K562 (cell line): Measurements from ENCODE around the gene RAI1. TPM values are rescaled to one million over a fixed set of nuclear protein-coding genes. Genes with fewer than 3 reads are reported as not detected.
A peak's percentile ranks its signal among the peaks of the same experiment; 100 is the strongest.

Source experiments
- ATAC-seq: fragments of 200-7000 bp; cut with Tn5 transposase; 3 replicates; pipeline ENCODE4 v1.9.1; 2020; ENCODE audit warnings: moderate library complexity
- BruUV-seq: library from RNA; stranded (reverse); fragments of 400-500 nt; replicated peaks from 2 replicates; lab custom pipeline; 2021; lab: Mats Ljungman, UMichigan
- CTCF ChIA-PET: fragments of 300-600 bp; formaldehyde crosslinking; extraction: SDS; loops from one replicate; lab custom pipeline; 2021; ENCODE audit warnings: low intra/inter-chr PET ratio; lab: Yijun Ruan, JAX
- POLR2A ChIA-PET: fragments of 300-600, 350-650 bp; sonication (Branson Sonifier 250); formaldehyde crosslinking; extraction: SDS; loops from one replicate; lab custom pipeline; 2021; ENCODE audit warnings: antibody characterized with exemption, inconsistent platforms; lab: Yijun Ruan, JAX
- DNase-seq, 4 experiments: peaks; one replicate each; pipeline versions ENCODE4 v3.0.0 to v3.0.0-alpha.2; 2011 to 2018; ENCODE audit warnings: low spot score in 3 of 4, mixed read lengths in 3 of 4; ENCODE audit errors: extremely low read depth in 1 of 4
- FAIRE-seq: peaks from 2 replicates; lab custom pipeline; 2011; peaks lifted over from hg19 to GRCh38; lab: Jason Lieb, UNC
- H2AFZ ChIP-seq: 2 replicates; pipeline ENCODE4 v1.6.0; 2011; ENCODE audit warnings: low read depth, low read length, control low read depth, inconsistent platforms
- H3K27ac ChIP-seq: fragments of 200-600 bp; 3 replicates; pipeline ENCODE4 v1.8.0; 2011; ENCODE audit warnings: low read depth, mild to moderate bottlenecking, control low read depth, inconsistent platforms, low read length, moderate library complexity, mixed read lengths; ENCODE audit errors: extremely low read depth
- H3K27me3 ChIP-seq, 2 experiments: fragments of 300-600 bp in 1 of 2; 2 replicates in 1 of 2; 3 replicates in 1 of 2; pipeline versions ENCODE4 v1.6.0 to v1.8.0; 2011; ENCODE audit warnings: inconsistent platforms in 2 of 2, low read length in 2 of 2, mild to moderate bottlenecking in 1 of 2, mixed read lengths in 1 of 2, moderate library complexity in 1 of 2; ENCODE audit not compliant: control insufficient read depth in 2 of 2, insufficient read depth in 2 of 2
- H3K36me3 ChIP-seq: fragments of 300-600 bp; 3 replicates; pipeline ENCODE4 v1.8.0; 2011; ENCODE audit warnings: mild to moderate bottlenecking, low read length, inconsistent platforms; ENCODE audit not compliant: control insufficient read depth, insufficient read depth
- H3K4me1 ChIP-seq, 2 experiments: fragments of 200-600 bp in 1 of 2; replicated peaks in 1 of 2; 2 replicates in 1 of 2; 3 replicates in 1 of 2; pipeline versions ENCODE4 v1.5.1 to v1.8.0; 2011; ENCODE audit warnings: inconsistent platforms in 2 of 2, low read length in 2 of 2, mild to moderate bottlenecking in 1 of 2, mixed read lengths in 1 of 2, moderate library complexity in 1 of 2; ENCODE audit not compliant: control insufficient read depth in 2 of 2, insufficient read depth in 2 of 2
- H3K4me2 ChIP-seq: 2 replicates; pipeline ENCODE4 v1.6.1; 2011; ENCODE audit warnings: low read length, control low read depth, inconsistent platforms, mixed read lengths; ENCODE audit not compliant: insufficient read depth
- H3K4me3 ChIP-seq: fragments of 200-600 bp; sonication (generic), shearing (Covaris generic); 2 replicates; pipeline ENCODE4 v1.5.1; 2016; ENCODE audit warnings: control low read depth, inconsistent platforms
- H3K79me2 ChIP-seq: fragments of 200-600 bp; 3 replicates; pipeline ENCODE4 v1.8.0; 2011; ENCODE audit warnings: low read length, inconsistent platforms; ENCODE audit not compliant: control insufficient read depth, insufficient read depth
- H3K9ac ChIP-seq, 2 experiments: 2 replicates each; pipeline versions ENCODE4 v1.6.0 to v1.6.1; 2011; ENCODE audit warnings: low read depth in 2 of 2, low read length in 2 of 2, control low read depth in 1 of 2, inconsistent platforms in 1 of 2, mild to moderate bottlenecking in 1 of 2, mixed read lengths in 1 of 2; ENCODE audit not compliant: insufficient read depth in 1 of 2
- H3K9me1 ChIP-seq: one replicate; pipeline ENCODE4 v1.6.0; 2011; ENCODE audit warnings: inconsistent platforms, mild to moderate bottlenecking, low read length, moderate library complexity; ENCODE audit not compliant: control insufficient read depth, insufficient read depth
- H3K9me3 ChIP-seq: replicated peaks from 2 replicates; pipeline ENCODE4 v1.5.1; 2011; ENCODE audit warnings: low read depth, low read length, inconsistent platforms; ENCODE audit not compliant: control insufficient read depth, insufficient read depth
- H4K20me1 ChIP-seq: replicated peaks from 2 replicates; pipeline ENCODE4 v1.6.1; 2011; ENCODE audit warnings: low read length, inconsistent platforms, mixed read lengths; ENCODE audit not compliant: control insufficient read depth, insufficient read depth
- ETV1 ChIP-seq: fragments of 450-650 bp; conservative IDR thresholded peaks from 2 replicates; pipeline ENCODE4 v1.6.1; 2016; ENCODE audit warnings: missing genetic modification characterization, control low read depth, low read depth, missing compliant biosample characterization
- RBM14 ChIP-seq: fragments of 200-400 bp; formaldehyde crosslinking; IDR thresholded peaks from 2 replicates; pipeline ENCODE4 v1.6.1; 2018; ENCODE audit warnings: low read depth, mild to moderate bottlenecking, low read length, moderate library complexity, borderline replicate concordance; ENCODE audit not compliant: insufficient read depth
- SOX6 ChIP-seq: fragments of 450-650 bp; IDR thresholded peaks from 2 replicates; pipeline ENCODE4 v1.6.1; 2014; ENCODE audit warnings: mild to moderate bottlenecking
- SUPT5H ChIP-seq: fragments of 450-650 bp; IDR thresholded peaks from 2 replicates; pipeline ENCODE4 v1.6.1; 2016
- THRA ChIP-seq: fragments of 450-650 bp; IDR thresholded peaks from 2 replicates; pipeline ENCODE4 v1.6.1; 2017; ENCODE audit warnings: mild to moderate bottlenecking, moderate library complexity
- WGBS: fragments of 100-300 bp; shearing (Covaris generic); methylation state at CpG from one replicate; pipeline ENCODE4 v1.1.6; 2016; ENCODE audit warnings: low coverage, mixed read lengths; ENCODE audit not compliant: insufficient coverage; ENCODE audit errors: missing lambda C conversion rate; 5-methylcytosine and 5-hydroxymethylcytosine counted together
- in situ Hi-C: fragments of 300-500 bp; cut with MboI; formaldehyde crosslinking; loops from 4 replicates; pipeline ENCODE4 v1.15.0; 2018; ENCODE audit warnings: inconsistent platforms, mixed read lengths
- intact Hi-C: fragments of 100-400 bp; cut with micrococcal nuclease; formaldehyde crosslinking; loops from 2 replicates; pipeline ENCODE4 v1.14.2; 2022
- polyA plus RNA-seq, 8 experiments: library from polyadenylated mRNA; depleted of rRNA in 4 of 8; stranded (reverse) in 5 of 8; unstranded in 3 of 8; fragments of >200 nt; fragmentation: Nextera tagmentation in 2 of 8; fragmentation: Illumina TruSeq in 1 of 8; extraction: Ambion mirVana in 2 of 8; extraction: Trizol in 1 of 8; gene quantifications; 2 replicates each; pipeline versions ENCODE4 v1.2.1 to v1.2.3, GENCODE V29; 2011 to 2014; ENCODE audit warnings: inconsistent platforms in 1 of 8, missing spikeins in 1 of 8
- total RNA-seq, 7 experiments: library from RNA; depleted of rRNA in 6 of 7; stranded (reverse); fragments of >200 nt in 6 of 7; fragmentation: Illumina TruSeq in 2 of 7; extraction: Trizol in 2 of 7; gene quantifications; 2 replicates each; pipeline versions ENCODE4 v1.2.1 to v1.2.3, GENCODE V29; 2011 to 2021; ENCODE audit warnings: low replicate concordance in 1 of 7

Gene RAI1
- total and polyA plus RNA-seq, 9 of the 15 experiments (the other 6 are each of a cell fraction or from before 2014, with no cell fraction given) = 0.68 to 19.9 (median 5.5) TPM

GRCh38 chr17:17826342-17826713, 145.1 kb downstream of the RAI1 start:
- H3K9me3 ChIP-seq = no peaks in the 10 kb centered on the region
- peak overlapping the region; percentile 37; the same call in 1 of the 2 replicates for H3K4me2 ChIP-seq
- no peaks in the 10 kb centered on the region for H3K27me3 ChIP-seq
- H4K20me1 ChIP-seq = peaks cover 30% of the 10 kb centered on the region; the same call in 1 of the 2 replicates
- H3K9me1 ChIP-seq = no peaks in the 10 kb centered on the region
- DNase-seq (no peak), FAIRE-seq (no peak), ATAC-seq (no peak)
- peak overlapping the region; percentile 99; the same call in 2 of the 3 replicates for H3K27ac ChIP-seq
- peak overlapping the region; percentile 26 to 41; a peak in 2 of 4 replicates for H3K9ac ChIP-seq
- ChIA-PET POLR2A (interaction anchor here (0.6 to 6.0 kb wide), 6 partner anchors 8 to 350 kb away, joined by 3 to 102 read pairs (median 4); partner anchors contain the start of gene SREBF1), CTCF (no interaction called here)
- no peak overlapping the region for H3K4me3 ChIP-seq
- H3K79me2 ChIP-seq = peaks cover 94% of the 10 kb centered on the region
- 75% methylated on average over 2 of the region's 2 CpGs for WGBS
- in situ Hi-C loops (no loop called here), intact Hi-C loops (loop anchor here (10.0 kb wide), 1 partner anchor 142 kb away; the partner anchor contains the start of gene RAI1)
- no peak overlapping the region for H2AFZ ChIP-seq
- peaks cover 67% of the 10 kb centered on the region; the same call in 2 of the 3 replicates for H3K36me3 ChIP-seq
- BruUV-seq = no TSS peak
- TF ChIP-seq ETV1 (tag) = no peak
- TF ChIP-seq SOX6 = no peak
- TF ChIP-seq THRA = no peak
- TF ChIP-seq SUPT5H = 0 out of 2 replicates have a peak, but pooled peaks have one; percentile 8
- no peak for TF ChIP-seq RBM14
- H3K4me1 ChIP-seq = peaks cover 63 to 71% of the 10 kb centered on the region in 2 experiments
